Esophagus (tissue), 2 donors: ENCODE results near the gene ZPR1. TPM values are rescaled to one million over a fixed set of nuclear protein-coding genes. Genes with fewer than 3 reads are reported as not detected.

Experiments used
- H3K27ac ChIP-seq, 2 donors: one replicate each; pipeline ENCODE4 v1.5.1; 2013; ENCODE audit warnings: low read depth in 2 of 2, mild to moderate bottlenecking in 2 of 2, inconsistent platforms in 1 of 2, low read length in 1 of 2, moderate library complexity in 1 of 2
- H3K27me3 ChIP-seq, 2 donors: one replicate each; pipeline ENCODE4 v1.6.1; 2013; ENCODE audit warnings: low read length in 2 of 2, control low read depth in 1 of 2, mild to moderate bottlenecking in 1 of 2; ENCODE audit not compliant: insufficient read depth in 2 of 2, control insufficient read depth in 1 of 2
- H3K36me3 ChIP-seq, 2 donors: one replicate each; pipeline ENCODE4 v1.6.1; 2013; ENCODE audit warnings: low read length in 1 of 2; ENCODE audit not compliant: control insufficient read depth in 2 of 2, insufficient read depth in 2 of 2
- H3K4me1 ChIP-seq, 2 donors: one replicate each; pipeline ENCODE4 v1.6.1; 2013; ENCODE audit warnings: low read length in 1 of 2; ENCODE audit not compliant: control insufficient read depth in 2 of 2, insufficient read depth in 2 of 2
- H3K4me3 ChIP-seq, 2 donors: one replicate each; pipeline ENCODE4 v1.5.1; 2013; ENCODE audit warnings: low read length in 2 of 2, mild to moderate bottlenecking in 2 of 2, low read depth in 1 of 2, moderate library complexity in 1 of 2
- H3K9me3 ChIP-seq, 2 donors: one replicate each; pipeline ENCODE4 v1.6.1; 2013; ENCODE audit warnings: mild to moderate bottlenecking in 2 of 2, low read depth in 1 of 2, low read length in 1 of 2, moderate library complexity in 1 of 2; ENCODE audit not compliant: control insufficient read depth in 2 of 2, insufficient read depth in 1 of 2
- WGBS, 2 donors: extraction: QIAGEN DNeasy Blood & Tissue Kit; methylation state at CpG; one replicate each; pipeline ENCODE4 v1.1.7; 2013; 5-methylcytosine and 5-hydroxymethylcytosine counted together
- polyA plus RNA-seq, 2 donors: library from polyadenylated mRNA; stranded (reverse); fragments of 200-250 nt; gene quantifications; one replicate each; pipeline ENCODE4 v1.2.3, GENCODE V29; 2013
- donor health status: healthy with polysubstance abuse.
- donor health status: Bipolar disorder and iron deficiency.

ZPR1 gene
- polyA plus RNA-seq, 2 donors = 9.9 to 24.4 TPM

DNA sequence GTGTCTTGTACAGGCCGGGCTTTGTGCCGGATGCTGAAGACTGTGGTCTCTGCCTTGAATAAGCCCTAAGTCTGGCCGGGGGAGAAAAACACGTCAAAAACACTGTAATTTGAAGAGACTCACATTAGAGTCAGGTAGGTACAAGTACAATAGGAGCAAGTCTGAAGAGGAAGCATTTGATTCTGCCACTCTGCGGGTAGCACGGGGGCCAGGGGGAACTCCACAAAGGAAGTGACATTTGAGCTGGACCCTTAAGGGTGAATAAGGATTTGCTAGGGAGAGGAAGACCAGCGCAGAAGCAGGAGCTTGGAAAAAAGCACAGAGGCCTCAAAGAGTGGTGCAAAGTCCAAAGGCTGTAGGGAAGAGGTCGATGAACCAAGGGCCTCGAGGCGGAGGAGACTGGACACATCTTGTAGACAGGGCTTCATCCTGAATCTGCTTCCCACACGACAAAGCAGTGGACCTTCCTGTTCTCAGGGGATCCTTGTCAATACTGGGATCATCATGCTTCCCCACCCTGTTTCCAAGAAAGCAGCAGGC lies 53.8 kb downstream of the ZPR1 start:
- H3K27ac ChIP-seq = no peak overlapping the region
- no peaks in the 10 kb centered on the region for H3K36me3 ChIP-seq
- 74 to 84% methylated on average over 11 of the region's 11 CpGs for WGBS, 2 donors
- H3K27me3 ChIP-seq = no peaks in the 10 kb centered on the region
- H3K9me3 ChIP-seq = peaks cover 0 to 3% of the 10 kb centered on the region in 2 donors
- no peak overlapping the region for H3K4me3 ChIP-seq
- no peaks in the 10 kb centered on the region for H3K4me1 ChIP-seq

DNA sequence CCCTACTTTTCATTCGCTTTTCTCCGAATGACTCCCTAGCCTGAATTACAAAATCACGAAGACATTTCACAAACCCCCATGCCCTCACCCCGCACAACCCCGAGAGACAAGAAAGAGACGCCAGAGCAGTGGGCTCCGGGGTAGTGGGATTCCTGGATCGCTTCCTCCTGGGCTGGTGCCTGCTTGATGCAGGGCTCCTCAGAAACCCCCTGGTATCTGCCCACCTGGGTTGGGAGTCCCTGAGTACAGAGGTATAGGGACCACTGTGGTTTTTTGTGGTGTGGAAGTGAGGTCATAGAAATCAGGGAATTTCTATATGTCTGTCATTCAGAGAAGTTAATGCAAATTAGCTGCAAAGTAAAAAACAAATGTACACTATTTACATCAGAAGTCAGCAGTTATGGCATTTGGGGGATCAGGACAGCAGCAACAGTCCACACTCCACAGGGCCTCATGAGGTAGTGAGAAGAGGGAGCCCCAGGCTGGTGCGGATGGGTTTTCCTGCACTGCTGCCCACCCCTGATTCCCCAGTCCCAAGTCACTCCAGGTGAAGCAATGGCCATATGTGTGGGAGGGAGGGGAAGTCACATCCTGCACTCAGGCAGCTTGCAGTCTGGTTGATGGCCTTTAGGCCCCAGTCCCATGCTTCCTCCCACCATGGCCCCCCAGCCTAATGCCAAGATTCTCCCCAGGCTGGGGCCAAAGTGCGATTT lies 54.6 kb downstream of the ZPR1 start:
- H3K9me3 ChIP-seq = no peaks in the 10 kb centered on the region
- H3K27me3 ChIP-seq = no peaks in the 10 kb centered on the region
- WGBS, 2 donors = 71 to 73% methylated on average over 10 of the region's 10 CpGs

DNA sequence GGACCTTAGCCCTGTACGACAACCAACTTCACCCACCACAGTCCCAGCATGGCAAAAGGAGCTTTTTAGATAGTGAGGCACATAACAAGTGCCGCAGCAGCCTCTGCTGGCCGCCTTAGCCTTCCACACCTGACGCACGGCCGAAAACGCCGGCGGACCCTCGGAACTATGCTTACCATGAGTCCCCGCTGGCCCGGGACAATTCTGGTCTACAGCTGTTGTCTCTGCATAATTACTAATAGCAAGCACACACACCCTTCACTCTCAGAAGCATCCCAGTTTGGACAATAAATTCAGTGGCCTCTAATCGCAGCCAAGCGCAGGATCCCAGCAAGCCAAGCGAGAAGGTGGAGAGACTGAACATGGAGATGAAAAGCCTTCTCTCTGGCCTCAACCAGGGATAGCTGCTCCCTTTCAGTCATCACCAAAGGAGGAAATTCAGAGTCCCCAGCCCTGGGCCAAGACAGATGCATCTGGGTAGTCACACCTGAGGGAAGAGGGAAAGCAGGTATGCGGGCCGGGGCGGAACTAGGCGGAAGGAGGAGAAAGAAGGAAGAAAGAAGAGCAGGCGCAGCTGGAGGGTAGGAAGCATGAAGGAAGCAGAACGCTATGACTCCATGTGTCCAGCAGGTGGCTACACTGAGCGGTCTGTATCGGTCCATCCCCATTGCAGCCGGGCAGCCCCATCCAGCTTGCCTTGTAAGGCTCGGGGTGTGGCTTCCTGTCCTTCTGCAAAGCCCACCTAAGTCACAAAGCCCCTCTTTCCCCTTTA lies 55.4 kb downstream of the ZPR1 start:
- no peaks in the 10 kb centered on the region for H3K27me3 ChIP-seq
- no peaks in the 10 kb centered on the region for H3K4me1 ChIP-seq
- H3K27ac ChIP-seq = no peak overlapping the region
- 39 to 40% methylated on average over 23 to 25 of the region's 25 CpGs for WGBS, 2 donors
- no peaks in the 10 kb centered on the region for H3K9me3 ChIP-seq
- no peak overlapping the region for H3K4me3 ChIP-seq
- H3K36me3 ChIP-seq = no peaks in the 10 kb centered on the region

More for the DNA sequence above, 54.6 kb downstream of the ZPR1 start:
- Histone ChIP-seq H3K36me3 (no peaks in the 10 kb centered on the region), H3K4me1 (no peaks in the 10 kb centered on the region), H3K4me3 (no peak overlapping the region), H3K27ac (no peak overlapping the region)

DNA sequence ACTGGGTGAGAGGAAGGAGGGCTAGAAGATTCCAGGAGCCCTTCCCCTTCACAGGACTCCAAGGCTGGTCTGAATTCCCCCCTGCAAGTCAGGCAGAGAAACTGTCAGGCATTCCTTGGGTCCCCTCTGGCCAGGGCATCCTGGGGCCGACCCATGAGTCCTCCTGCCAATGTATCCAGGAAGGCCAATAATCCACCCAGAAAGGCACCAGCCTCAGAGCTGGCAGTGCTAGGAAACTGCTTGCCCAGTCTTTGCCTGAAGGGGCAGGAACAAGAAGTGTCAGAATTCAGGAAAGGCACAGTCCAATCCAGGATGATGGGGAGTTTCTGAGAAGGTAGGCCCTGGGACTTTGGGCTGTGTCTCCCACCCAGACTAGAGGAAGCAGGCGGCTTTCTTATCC lies 56.0 kb downstream of the ZPR1 start:
- H3K27ac ChIP-seq = no peak overlapping the region
- peaks cover 0 to under 1% of the 10 kb centered on the region in 2 donors for H3K27me3 ChIP-seq
- H3K4me3 ChIP-seq = no peak overlapping the region
- WGBS, 2 donors = 70 to 73% methylated on average over 2 of the region's 2 CpGs
- no peaks in the 10 kb centered on the region for H3K4me1 ChIP-seq
- no peaks in the 10 kb centered on the region for H3K9me3 ChIP-seq
- H3K36me3 ChIP-seq = no peaks in the 10 kb centered on the region

DNA sequence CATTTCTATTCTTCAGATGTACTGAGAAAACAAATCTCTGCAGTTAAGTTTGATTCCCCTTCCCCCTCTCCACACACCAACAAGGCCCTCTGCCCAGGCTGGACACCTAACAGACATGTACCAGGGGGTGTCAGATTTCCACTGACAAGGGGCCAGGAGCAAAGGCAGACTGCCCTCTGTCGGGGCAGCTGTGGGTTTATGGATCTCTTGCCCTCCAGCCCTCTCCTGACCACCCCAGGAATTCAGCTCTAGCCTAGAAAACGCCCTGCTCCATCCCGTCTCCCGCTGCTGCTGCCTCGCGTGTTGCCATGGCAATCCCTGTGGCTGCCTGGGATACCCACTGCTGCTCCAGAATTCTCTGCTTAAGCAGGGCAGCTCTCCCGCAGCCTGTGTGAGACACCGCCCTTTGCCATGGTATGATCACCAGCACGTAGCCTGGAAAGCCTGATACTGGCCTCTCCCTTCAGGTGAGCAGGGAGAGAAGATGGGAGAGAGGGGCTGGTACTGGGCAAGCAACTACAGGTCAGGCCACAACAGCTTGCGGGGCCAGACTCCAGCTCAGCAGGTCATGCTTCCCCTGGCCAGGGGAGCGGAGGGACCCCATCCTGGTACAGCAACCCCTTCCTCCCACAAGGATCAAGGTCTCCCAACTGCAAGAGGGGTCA lies 56.6 kb downstream of the ZPR1 start:
- no peak overlapping the region for H3K27ac ChIP-seq
- 58 to 59% methylated on average over 11 of the region's 11 CpGs for WGBS, 2 donors
- H3K4me1 ChIP-seq = no peaks in the 10 kb centered on the region
- H3K27me3 ChIP-seq = peaks cover under 1 to 6% of the 10 kb centered on the region in 2 donors
- no peaks in the 10 kb centered on the region for H3K36me3 ChIP-seq
- H3K4me3 ChIP-seq = no peak overlapping the region
- H3K9me3 ChIP-seq = no peaks in the 10 kb centered on the region

DNA sequence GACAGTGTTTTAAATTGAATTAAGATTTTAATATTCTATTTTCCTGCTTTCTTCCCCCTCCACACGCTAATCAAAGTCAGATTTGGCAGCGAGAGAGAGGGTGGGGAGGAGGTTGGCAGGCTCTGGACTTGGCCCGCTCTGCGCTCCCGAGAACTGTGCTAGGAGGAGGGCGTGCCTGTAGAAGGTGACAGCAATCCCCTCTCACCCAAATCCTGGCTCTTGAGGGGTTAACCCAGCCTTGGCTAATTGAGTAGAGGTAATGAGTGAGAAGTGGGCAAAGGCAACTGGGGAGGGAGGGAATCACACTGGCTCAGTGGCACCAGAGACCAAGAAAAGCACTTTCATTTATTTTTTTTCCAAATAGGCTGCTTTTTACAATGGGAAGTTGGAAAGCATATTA lies 57.2 kb downstream of the ZPR1 start:
- Histone ChIP-seq H3K27ac (no peak overlapping the region), H3K9me3 (no peaks in the 10 kb centered on the region), H3K4me1 (no peaks in the 10 kb centered on the region), H3K36me3 (no peaks in the 10 kb centered on the region), H3K4me3 (no peak overlapping the region), H3K27me3 (peaks cover 2 to 6% of the 10 kb centered on the region in 2 donors)
- 33 to 56% methylated on average over 6 of the region's 6 CpGs for WGBS, 2 donors

DNA sequence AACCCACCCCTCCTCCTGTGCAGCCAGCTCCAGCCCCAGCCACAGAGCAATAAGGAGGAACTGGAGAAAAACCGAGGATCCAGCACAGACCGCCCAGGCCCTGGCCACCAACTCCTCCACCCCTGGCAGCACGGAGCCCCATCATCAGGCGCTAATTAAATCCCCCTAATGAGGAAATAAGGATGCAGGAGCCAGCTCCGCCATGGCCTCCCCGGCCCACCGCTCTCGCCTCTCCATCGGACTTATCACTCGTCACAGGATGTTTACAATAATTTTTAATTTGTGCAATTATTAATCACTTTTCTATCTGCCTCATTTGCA lies 57.6 kb downstream of the ZPR1 start:
- Histone ChIP-seq H3K4me1 (no peaks in the 10 kb centered on the region), H3K9me3 (no peaks in the 10 kb centered on the region), H3K27ac (no peak overlapping the region), H3K4me3 (no peak overlapping the region), H3K36me3 (no peaks in the 10 kb centered on the region), H3K27me3 (peaks cover 2 to 6% of the 10 kb centered on the region in 2 donors)
- WGBS, 2 donors = 70 to 79% methylated on average over 10 of the region's 10 CpGs

DNA sequence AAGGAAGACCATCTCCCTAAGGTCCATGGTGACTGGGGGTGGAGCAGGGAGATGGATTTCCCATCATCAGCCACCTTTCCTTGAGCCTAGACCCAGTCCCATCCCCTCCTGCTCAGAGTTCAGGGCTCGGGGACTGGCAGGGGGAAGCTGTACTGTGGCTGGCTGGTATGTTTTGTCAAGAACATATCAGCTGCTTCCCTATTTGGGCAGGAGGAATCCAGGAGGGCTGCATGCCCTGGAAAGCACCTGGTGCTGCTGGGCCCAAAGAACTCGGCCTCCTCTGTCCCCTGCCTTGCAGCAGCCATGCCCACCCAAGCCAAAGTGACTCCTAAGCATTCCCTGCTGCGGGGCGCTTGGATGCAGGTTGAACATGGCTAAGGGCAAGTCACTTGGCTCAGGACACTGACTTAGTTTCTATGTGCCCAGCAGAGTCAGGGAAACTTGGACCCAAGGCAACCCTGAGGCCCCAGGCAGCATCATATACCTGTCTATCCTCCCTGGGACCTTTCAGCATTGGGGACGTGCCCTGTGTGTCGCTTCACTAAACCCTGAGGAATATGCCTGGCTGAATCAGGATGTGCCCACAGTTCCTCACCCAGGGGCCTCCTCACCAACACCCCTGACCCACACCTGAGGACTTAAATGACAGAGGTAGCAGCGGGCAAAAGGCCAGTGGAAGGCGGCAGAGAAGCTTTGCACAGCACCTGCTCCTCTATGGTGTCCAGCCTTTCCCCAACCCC lies 58.2 kb downstream of the ZPR1 start:
- H3K27ac ChIP-seq = no peak overlapping the region
- H3K36me3 ChIP-seq = no peaks in the 10 kb centered on the region
- no peaks in the 10 kb centered on the region for H3K9me3 ChIP-seq
- WGBS, 2 donors = 91% methylated on average over 8 of the region's 8 CpGs
- H3K4me3 ChIP-seq = no peak overlapping the region
- H3K27me3 ChIP-seq = peaks cover 2 to 6% of the 10 kb centered on the region in 2 donors
- no peaks in the 10 kb centered on the region for H3K4me1 ChIP-seq

DNA sequence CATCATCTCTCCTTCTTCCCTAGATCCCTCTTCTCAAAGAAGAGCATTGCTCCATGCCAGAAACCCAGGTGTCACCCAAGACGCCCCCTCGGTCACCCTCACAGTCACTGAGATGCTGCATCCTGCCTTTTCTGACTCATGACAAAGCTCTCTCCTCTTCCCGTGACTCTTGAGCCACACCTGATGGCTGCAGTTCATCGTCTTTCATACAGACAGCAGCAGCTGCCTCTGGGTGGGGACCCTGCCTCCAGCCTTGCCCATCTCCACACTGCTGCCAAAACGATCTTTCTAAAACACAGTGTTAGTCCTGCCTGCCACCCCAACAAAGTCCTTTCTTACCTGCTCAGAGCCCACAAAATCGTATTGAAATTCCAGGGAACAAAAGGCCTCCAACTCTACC lies 59.8 kb downstream of the ZPR1 start:
- Histone ChIP-seq H3K4me3 (no peak overlapping the region), H3K9me3 (no peaks in the 10 kb centered on the region), H3K27ac (no peak overlapping the region), H3K4me1 (no peaks in the 10 kb centered on the region), H3K36me3 (no peaks in the 10 kb centered on the region), H3K27me3 (peaks cover 2 to 6% of the 10 kb centered on the region in 2 donors)
- WGBS, 2 donors = 67 to 71% methylated on average over 6 of the region's 6 CpGs
